HL-60 (cell line): ENCODE data around the gene SAP30BP.

Experiments
- DNase-seq, 2 experiments: peaks; one replicate each; pipeline ENCODE4 v3.0.0-alpha.2; 2010 to 2020; ENCODE audit warnings: low read depth in 1 of 2, low spot score in 1 of 2
- H3K27ac ChIP-seq: fragments of 250-450 bp; sonication (Bioruptor Pico); replicated peaks from 2 replicates; pipeline ENCODE4 v1.5.1; 2020; ENCODE audit warnings: mild to moderate bottlenecking, moderate library complexity
- H3K27me3 ChIP-seq: fragments of 250-450 bp; sonication (Bioruptor Pico); 2 replicates; pipeline ENCODE4 v1.5.1; 2021; ENCODE audit warnings: mild to moderate bottlenecking, moderate library complexity; ENCODE audit not compliant: insufficient read depth, poor library complexity, severe bottlenecking
- H3K4me3 ChIP-seq: replicated peaks from 2 replicates; pipeline ENCODE4 v1.5.1; 2011; ENCODE audit warnings: mild to moderate bottlenecking, control low read depth, low read length; ENCODE audit not compliant: insufficient read depth
- GABPA ChIP-seq: IDR thresholded peaks from 2 replicates; pipeline ENCODE4 v1.6.1; 2012; ENCODE audit warnings: low read depth
- POLR2AphosphoS5 ChIP-seq: IDR thresholded peaks from 2 replicates; pipeline ENCODE4 v1.6.1; 2012; ENCODE audit warnings: low read depth
- SPI1 ChIP-seq: IDR thresholded peaks from 2 replicates; pipeline ENCODE4 v1.6.1; 2012; ENCODE audit warnings: low read depth, mild to moderate bottlenecking, borderline replicate concordance
- TF ChIP-seq, protein P1 (sequence below): IDR thresholded peaks from 2 replicates; pipeline ENCODE4 v1.6.1; 2012; ENCODE audit warnings: low read depth; ENCODE audit not compliant: insufficient replicate concordance
- TF ChIP-seq, protein P2 (sequence below): IDR thresholded peaks from one replicate; pipeline ENCODE4 v1.5.1; 2011; ENCODE audit warnings: low read length, control low read depth, inconsistent platforms; ENCODE audit not compliant: insufficient read depth

The SAP30BP gene

DNA sequence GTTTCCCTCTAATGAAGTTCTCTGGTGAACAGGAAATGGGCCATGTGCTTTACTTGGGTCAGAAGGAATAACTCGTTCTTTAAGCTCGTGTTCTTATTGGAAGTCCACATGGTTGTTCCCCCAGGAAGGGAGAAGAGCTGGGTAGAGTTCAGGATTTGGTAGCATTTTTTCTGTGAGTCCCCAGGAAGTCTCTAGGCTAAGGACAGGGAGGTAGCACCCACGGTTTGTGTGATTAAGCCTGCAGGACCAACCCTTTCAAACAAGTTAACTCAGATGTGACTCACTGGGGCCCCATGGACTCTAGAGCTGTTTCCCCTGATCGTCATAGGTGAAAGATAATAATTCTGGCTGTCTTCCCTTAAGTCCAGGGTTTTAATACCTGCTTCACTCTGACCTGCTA is 16.4 kb downstream of the SAP30BP start:
- Histone ChIP-seq H3K27ac (no peak overlapping the region), H3K4me3 (no peak overlapping the region), H3K27me3 (no peaks in the 10 kb centered on the region)
- DNase-seq = no peak
- TF ChIP-seq POLR2AphosphoS5 = no peak
- TF ChIP-seq, protein P1, sequence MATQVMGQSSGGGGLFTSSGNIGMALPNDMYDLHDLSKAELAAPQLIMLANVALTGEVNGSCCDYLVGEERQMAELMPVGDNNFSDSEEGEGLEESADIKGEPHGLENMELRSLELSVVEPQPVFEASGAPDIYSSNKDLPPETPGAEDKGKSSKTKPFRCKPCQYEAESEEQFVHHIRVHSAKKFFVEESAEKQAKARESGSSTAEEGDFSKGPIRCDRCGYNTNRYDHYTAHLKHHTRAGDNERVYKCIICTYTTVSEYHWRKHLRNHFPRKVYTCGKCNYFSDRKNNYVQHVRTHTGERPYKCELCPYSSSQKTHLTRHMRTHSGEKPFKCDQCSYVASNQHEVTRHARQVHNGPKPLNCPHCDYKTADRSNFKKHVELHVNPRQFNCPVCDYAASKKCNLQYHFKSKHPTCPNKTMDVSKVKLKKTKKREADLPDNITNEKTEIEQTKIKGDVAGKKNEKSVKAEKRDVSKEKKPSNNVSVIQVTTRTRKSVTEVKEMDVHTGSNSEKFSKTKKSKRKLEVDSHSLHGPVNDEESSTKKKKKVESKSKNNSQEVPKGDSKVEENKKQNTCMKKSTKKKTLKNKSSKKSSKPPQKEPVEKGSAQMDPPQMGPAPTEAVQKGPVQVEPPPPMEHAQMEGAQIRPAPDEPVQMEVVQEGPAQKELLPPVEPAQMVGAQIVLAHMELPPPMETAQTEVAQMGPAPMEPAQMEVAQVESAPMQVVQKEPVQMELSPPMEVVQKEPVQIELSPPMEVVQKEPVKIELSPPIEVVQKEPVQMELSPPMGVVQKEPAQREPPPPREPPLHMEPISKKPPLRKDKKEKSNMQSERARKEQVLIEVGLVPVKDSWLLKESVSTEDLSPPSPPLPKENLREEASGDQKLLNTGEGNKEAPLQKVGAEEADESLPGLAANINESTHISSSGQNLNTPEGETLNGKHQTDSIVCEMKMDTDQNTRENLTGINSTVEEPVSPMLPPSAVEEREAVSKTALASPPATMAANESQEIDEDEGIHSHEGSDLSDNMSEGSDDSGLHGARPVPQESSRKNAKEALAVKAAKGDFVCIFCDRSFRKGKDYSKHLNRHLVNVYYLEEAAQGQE = no peak
- TF ChIP-seq, protein P2, sequence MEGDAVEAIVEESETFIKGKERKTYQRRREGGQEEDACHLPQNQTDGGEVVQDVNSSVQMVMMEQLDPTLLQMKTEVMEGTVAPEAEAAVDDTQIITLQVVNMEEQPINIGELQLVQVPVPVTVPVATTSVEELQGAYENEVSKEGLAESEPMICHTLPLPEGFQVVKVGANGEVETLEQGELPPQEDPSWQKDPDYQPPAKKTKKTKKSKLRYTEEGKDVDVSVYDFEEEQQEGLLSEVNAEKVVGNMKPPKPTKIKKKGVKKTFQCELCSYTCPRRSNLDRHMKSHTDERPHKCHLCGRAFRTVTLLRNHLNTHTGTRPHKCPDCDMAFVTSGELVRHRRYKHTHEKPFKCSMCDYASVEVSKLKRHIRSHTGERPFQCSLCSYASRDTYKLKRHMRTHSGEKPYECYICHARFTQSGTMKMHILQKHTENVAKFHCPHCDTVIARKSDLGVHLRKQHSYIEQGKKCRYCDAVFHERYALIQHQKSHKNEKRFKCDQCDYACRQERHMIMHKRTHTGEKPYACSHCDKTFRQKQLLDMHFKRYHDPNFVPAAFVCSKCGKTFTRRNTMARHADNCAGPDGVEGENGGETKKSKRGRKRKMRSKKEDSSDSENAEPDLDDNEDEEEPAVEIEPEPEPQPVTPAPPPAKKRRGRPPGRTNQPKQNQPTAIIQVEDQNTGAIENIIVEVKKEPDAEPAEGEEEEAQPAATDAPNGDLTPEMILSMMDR = no peak
- no peak for TF ChIP-seq GABPA
- TF ChIP-seq SPI1 = no peak

DNA sequence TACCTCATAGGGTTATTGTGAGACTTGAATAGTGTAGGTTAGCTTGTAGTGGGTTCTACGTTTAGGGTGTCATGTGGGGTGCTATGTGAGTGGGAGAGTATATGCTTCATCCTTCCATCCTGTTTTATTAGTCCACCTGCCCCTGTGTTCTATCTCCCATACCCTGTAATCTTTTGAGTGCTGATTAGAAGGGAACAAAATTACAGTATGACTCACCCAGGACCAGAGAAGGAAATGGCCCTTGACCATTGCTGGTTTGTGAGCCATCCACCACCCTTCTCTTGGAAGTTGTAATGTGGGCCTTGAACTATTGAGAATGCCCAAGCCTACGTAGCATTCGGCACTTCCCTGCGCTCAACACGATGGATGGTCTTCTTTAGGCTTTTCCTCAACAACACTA is 17.1 kb downstream of the SAP30BP start:
- no peak overlapping the region for H3K4me3 ChIP-seq
- H3K27ac ChIP-seq = no peak overlapping the region
- H3K27me3 ChIP-seq = no peaks in the 10 kb centered on the region
- DNase-seq = no peak
- TF ChIP-seq GABPA (no peak), SPI1 (no peak), POLR2AphosphoS5 (no peak)
- TF ChIP-seq, protein P2 = no peak
- TF ChIP-seq, protein P1 = no peak

DNA sequence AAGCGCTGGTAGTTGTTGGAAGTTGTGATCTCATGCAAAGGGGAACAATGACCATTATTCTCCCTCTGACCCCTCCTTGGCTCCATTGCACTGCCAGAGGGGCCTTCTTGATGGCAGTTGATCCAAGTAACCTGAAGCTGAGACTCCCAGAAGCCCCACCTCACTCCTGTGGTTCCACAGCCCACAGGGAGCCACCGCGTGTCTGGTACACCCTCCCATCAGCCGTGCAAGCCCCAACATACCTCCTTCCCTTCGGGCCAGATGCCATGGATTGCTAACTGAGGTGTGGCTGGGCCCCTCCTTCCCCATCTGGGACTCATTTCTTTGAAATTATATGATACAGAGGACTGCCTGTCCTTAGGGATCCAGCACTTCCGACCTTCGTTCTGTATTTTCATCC is 17.8 kb downstream of the SAP30BP start:
- no peak for DNase-seq
- Histone ChIP-seq H3K27ac (no peak overlapping the region), H3K4me3 (no peak overlapping the region), H3K27me3 (no peaks in the 10 kb centered on the region)
- no peak for TF ChIP-seq POLR2AphosphoS5
- TF ChIP-seq GABPA = no peak
- TF ChIP-seq, protein P1 = no peak
- TF ChIP-seq, protein P2 = no peak
- TF ChIP-seq SPI1 = no peak
